Muscle of leg (tissue), 11 donors: ENCODE results near the gene TRAIP. TPM values are rescaled to one million over a fixed set of nuclear protein-coding genes. Genes with fewer than 3 reads are reported as not detected.
"Not testable (repeated sequence)": the region's sequence is repeated elsewhere in the genome, so short reads cannot be mapped to it uniquely, and the experiment has no call there.

ENCODE experiments used
- DNase-seq: peaks from one replicate; pipeline ENCODE4 v3.0.0; 2013
- H3K27ac ChIP-seq: one replicate; pipeline ENCODE4 v1.5.1; 2013; ENCODE audit warnings: mild to moderate bottlenecking, low read length, control low read depth
- H3K27me3 ChIP-seq: one replicate; pipeline ENCODE4 v1.6.1; 2013; ENCODE audit warnings: low read length; ENCODE audit not compliant: control insufficient read depth, insufficient read depth
- H3K36me3 ChIP-seq: one replicate; pipeline ENCODE4 v1.6.1; 2013; ENCODE audit warnings: low read length; ENCODE audit not compliant: control insufficient read depth, insufficient read depth
- H3K4me1 ChIP-seq: one replicate; pipeline ENCODE4 v1.6.1; 2013; ENCODE audit warnings: low read length; ENCODE audit not compliant: control insufficient read depth, insufficient read depth
- H3K4me3 ChIP-seq: one replicate; pipeline ENCODE4 v1.5.1; 2013; ENCODE audit warnings: low read length, control low read depth
- H3K9me3 ChIP-seq: replicated peaks from 2 replicates; pipeline ENCODE4 v1.6.1; 2013; ENCODE audit warnings: low read depth, low read length; ENCODE audit not compliant: control insufficient read depth
- WGBS: methylation state at CpG from one replicate; pipeline ENCODE4 v1.1.5; 2013; ENCODE audit warnings: missing lambda C conversion rate; ENCODE audit not compliant: insufficient coverage; 5-methylcytosine and 5-hydroxymethylcytosine counted together
- polyA plus RNA-seq, 8 donors: library from polyadenylated mRNA; unstranded; fragments of 120-200 nt; gene quantifications; one replicate each; pipeline versions ENCODE4 v1.2.1 to v1.2.3, GENCODE V29; 2013; ENCODE audit warnings: inconsistent platforms in 1 of 8, low replicate concordance in 1 of 8; ENCODE audit not compliant: insufficient read length in 8 of 8, insufficient read depth in 1 of 8
- total RNA-seq: library from RNA; stranded (reverse); fragments of 120-200 nt; gene quantifications from one replicate; pipeline ENCODE4 v1.2.4, GENCODE V29; 2013

TRAIP gene
- total and polyA plus RNA-seq, 9 donors: 3.8 to 6.7 (median 5.3) TPM

DNA sequence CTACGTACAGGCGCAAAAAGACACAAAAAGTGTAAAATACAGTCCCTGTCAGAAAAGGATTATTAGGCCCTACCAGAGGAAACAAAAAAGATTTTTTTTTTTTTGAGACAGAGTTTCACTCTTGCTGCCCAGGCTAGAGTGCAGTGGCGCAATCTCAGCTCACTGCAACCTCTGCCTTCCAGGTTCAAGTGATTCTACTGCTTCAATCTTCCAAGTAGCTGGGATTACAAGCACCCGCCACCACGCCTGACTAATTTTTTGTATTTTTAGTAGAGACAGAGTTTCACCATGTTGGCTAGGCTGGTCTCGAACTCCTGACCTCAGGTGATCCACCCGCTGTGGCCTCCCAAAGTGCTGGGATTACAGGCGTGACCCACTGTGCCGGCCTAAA lies 75.4 kb downstream of the TRAIP start:
- peaks cover 21% of the 10 kb centered on the region for H3K36me3 ChIP-seq
- not testable (repeated sequence) for H3K27ac ChIP-seq, H3K4me3 ChIP-seq, H3K27me3 ChIP-seq, DNase-seq, H3K4me1 ChIP-seq, H3K9me3 ChIP-seq
- 100% methylated on average over 1 of the region's 9 CpGs for WGBS

DNA sequence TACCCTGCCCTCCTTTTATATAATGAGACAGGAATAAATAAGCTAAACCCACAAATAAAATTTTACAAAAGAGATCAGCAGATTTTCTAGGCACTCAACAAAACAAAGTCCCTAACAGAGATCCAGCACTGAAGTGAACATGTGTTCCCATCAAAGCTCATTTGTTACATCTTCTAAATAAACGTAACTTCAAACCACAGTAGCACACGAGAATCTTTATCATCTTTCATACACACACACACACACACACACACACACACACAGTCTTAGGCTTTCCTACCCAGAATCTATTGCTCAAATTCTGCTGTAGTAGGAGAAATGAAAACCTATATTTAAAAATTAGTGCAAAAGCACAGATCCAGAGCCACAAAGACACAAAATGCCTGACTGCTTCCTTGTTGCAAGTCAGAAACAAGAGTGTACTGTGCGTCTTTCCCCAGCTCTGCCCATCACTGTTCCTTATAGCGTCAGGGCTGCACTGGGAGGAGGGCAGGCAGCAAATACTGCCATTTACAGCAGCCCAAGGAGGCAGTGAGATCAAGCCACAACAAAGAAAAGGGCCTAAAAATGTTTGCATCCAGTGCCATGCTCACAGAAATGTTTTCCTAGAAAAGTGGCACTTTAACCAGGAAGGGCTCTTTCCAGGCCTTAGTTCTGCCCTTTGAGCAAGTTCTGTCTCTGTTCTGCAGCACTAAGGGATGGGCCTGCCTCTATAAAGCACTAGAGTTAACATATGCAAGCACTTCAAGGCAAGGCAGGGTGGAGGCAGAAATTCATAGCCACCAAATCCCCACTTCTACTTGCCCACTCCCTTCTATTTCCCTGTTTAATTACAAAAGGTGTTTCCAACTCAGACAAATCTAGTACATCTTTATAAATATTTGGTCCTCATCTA lies 76.0 kb downstream of the TRAIP start:
- DNase-seq: no peak
- Histone ChIP-seq H3K27ac (no peak overlapping the region), H3K36me3 (peaks cover 21% of the 10 kb centered on the region), H3K27me3 (no peaks in the 10 kb centered on the region), H3K4me1 (peaks cover 8% of the 10 kb centered on the region), H3K4me3 (no peak overlapping the region), H3K9me3 (no peaks in the 10 kb centered on the region)
- WGBS: 95% methylated on average over 2 of the region's 4 CpGs

DNA sequence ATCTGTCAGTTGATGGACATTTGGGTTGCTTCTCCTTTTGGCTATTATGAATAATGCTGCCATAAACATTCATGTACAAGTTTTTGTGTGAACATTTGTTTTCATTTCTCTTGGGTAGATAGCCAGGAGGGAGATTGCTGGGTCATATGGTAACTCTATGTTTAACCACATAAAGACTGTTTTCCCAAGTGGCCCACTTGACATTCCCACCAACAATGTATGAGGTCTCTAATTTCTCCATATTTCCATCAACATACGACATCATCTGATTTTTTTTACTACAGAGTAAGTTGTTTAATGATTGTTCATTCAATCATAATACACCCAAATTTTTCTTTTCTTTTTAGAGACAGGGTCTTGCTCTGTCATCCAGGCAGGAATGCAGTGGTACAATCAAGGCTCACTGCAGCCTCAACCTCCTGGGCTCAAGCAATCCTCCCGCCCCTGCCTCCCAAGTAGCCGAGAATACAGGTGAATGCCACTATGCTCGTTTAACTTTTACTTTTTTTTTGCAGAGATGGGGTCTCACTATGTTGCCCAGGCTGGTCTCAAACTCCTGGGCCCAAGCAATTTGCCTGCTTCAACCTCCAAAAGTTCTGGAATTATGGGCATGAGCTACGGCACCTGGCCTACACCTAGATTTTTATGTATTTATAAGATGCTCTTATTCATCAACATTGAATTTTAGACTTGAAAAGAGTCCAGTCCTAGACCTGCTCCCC lies 76.8 kb downstream of the TRAIP start:
- Histone ChIP-seq H3K27me3 (no peaks in the 10 kb centered on the region), H3K27ac (no peak overlapping the region), H3K36me3 (peaks cover 19% of the 10 kb centered on the region), H3K4me3 (no peak overlapping the region), H3K4me1 (peaks cover 3% of the 10 kb centered on the region), H3K9me3 (no peaks in the 10 kb centered on the region)
- 92% methylated on average over 3 of the region's 5 CpGs for WGBS
- no peak for DNase-seq

Other genes with a start within 250 kb of the TRAIP start
- gene APEH, start 182.2 kb downstream of the TRAIP start, total RNA-seq: 56.6 TPM
- 10 to 100 TPM; 53.6 to 71.3 (median 61.5) TPM for gene APEH, start 182.2 kb downstream of the TRAIP start, polyA plus RNA-seq
- gene MST1, start 167.1 kb downstream of the TRAIP start, total RNA-seq: 7.0 TPM
- gene MST1, start 167.1 kb downstream of the TRAIP start, polyA plus RNA-seq: 10 to 100 TPM in 3 of 8 donors, 1 to 10 TPM in 5; 7.1 to 30.3 (median 9.8) TPM
- 20.4 TPM for gene RNF123, start 167.0 kb downstream of the TRAIP start, total RNA-seq
- 10 to 100 TPM; 32.2 to 46.5 (median 37.0) TPM for gene RNF123, start 167.0 kb downstream of the TRAIP start, polyA plus RNA-seq
- 1.2 TPM for gene AMIGO3, start 136.9 kb downstream of the TRAIP start, total RNA-seq
- gene AMIGO3, start 136.9 kb downstream of the TRAIP start, polyA plus RNA-seq: 1 to 10 TPM; 1.6 to 3.8 (median 3.3) TPM
- 12.2 TPM for gene GMPPB, start 132.6 kb downstream of the TRAIP start, total RNA-seq
- 10 to 100 TPM; 11.1 to 15.3 (median 12.7) TPM for gene GMPPB, start 132.6 kb downstream of the TRAIP start, polyA plus RNA-seq
- 12.6 TPM for gene IP6K1, start 70.0 kb downstream of the TRAIP start, total RNA-seq
- gene IP6K1, start 70.0 kb downstream of the TRAIP start, polyA plus RNA-seq: 10 to 100 TPM; 18.5 to 27.2 (median 23.7) TPM
- gene CDHR4, start 56.7 kb downstream of the TRAIP start, total RNA-seq: not detected
- gene CDHR4, start 56.7 kb downstream of the TRAIP start, polyA plus RNA-seq: under 1 TPM in 6 of 8 donors, not detected in 2; 0.06 to 0.52 (median 0.15) TPM
- gene INKA1, start 53.3 kb downstream of the TRAIP start, total RNA-seq: 13.2 TPM
- gene INKA1, start 53.3 kb downstream of the TRAIP start, polyA plus RNA-seq: 10 to 100 TPM in 5 of 8 donors, 1 to 10 TPM in 3; 8.2 to 17.6 (median 10.9) TPM
- 23.3 TPM for gene UBA7, start 42.6 kb downstream of the TRAIP start, total RNA-seq
- 10 to 100 TPM; 19.8 to 31.6 (median 23.6) TPM for gene UBA7, start 42.6 kb downstream of the TRAIP start, polyA plus RNA-seq
- gene CAMKV, start 13.3 kb upstream of the TRAIP start, total RNA-seq: 0.22 TPM
- 1 to 10 TPM in 2 of 8 donors, under 1 TPM in 6; 0.08 to 2.1 (median 0.57) TPM for gene CAMKV, start 13.3 kb upstream of the TRAIP start, polyA plus RNA-seq
- 1.2 TPM for gene MST1R, start 47.3 kb upstream of the TRAIP start, total RNA-seq
- gene MST1R, start 47.3 kb upstream of the TRAIP start, polyA plus RNA-seq: 1 to 10 TPM; 1.8 to 5.0 (median 3.4) TPM
- 5.3 TPM for gene MON1A, start 73.2 kb upstream of the TRAIP start, total RNA-seq
- 1 to 10 TPM; 6.7 to 8.4 (median 7.2) TPM for gene MON1A, start 73.2 kb upstream of the TRAIP start, polyA plus RNA-seq
- gene RBM6, start 83.6 kb upstream of the TRAIP start, total RNA-seq: 58.9 TPM
- 10 to 100 TPM; 61.3 to 87.9 (median 72.8) TPM for gene RBM6, start 83.6 kb upstream of the TRAIP start, polyA plus RNA-seq
- gene RBM5, start 232.4 kb upstream of the TRAIP start, total RNA-seq: 161 TPM
- gene RBM5, start 232.4 kb upstream of the TRAIP start, polyA plus RNA-seq: 100 to 1,000 TPM; 126 to 206 (median 157) TPM